ENCODE results near the gene MKLN1. TPM values are rescaled to one million over a fixed set of nuclear protein-coding genes. Genes with fewer than 3 reads are reported as not detected.

MKLN1 gene
- total RNA-seq, 1 donor from 2014 or later, result 61.7 TPM

DNA sequence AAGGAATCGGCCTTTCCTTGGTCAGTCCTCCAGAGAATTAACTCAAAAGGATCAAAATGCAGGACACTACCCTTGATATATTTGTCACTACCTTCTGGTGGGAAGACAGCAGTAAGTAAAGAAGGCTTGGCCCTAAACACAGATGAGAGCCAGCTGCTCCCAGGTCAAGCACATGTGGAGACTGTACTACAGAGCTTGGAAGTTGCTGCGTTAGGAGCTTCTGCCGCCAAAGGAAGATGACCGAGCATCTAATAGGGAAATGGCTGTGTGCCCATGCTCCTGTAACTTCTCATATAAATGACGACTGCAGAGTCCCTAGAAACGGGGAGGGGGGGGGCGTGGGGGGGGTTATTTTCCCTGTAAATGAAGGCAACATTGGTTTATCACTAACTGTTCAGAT lies 169.8 kb downstream of the MKLN1 start:
- Mint-ChIP-seq H3K36me3 (peaks cover 17% of the 10 kb centered on the region), H3K9me3 (no peaks in the 10 kb centered on the region), H3K4me1 (peaks cover under 1% of the 10 kb centered on the region), H3K27me3 (ENCODE audit: low read depth) (no peaks in the 10 kb centered on the region), H3K4me3 (no peak overlapping the region), H3K27ac (no peak overlapping the region)
- DNase-seq (ENCODE audit: low spot score in 2 of 2, unreplicated experiment in 2 of 2), result no peak
- TF ChIP-seq CTCF (IDR thresholded peaks at IDR 0.05; ENCODE audit: unreplicated experiment), result no peak

DNA sequence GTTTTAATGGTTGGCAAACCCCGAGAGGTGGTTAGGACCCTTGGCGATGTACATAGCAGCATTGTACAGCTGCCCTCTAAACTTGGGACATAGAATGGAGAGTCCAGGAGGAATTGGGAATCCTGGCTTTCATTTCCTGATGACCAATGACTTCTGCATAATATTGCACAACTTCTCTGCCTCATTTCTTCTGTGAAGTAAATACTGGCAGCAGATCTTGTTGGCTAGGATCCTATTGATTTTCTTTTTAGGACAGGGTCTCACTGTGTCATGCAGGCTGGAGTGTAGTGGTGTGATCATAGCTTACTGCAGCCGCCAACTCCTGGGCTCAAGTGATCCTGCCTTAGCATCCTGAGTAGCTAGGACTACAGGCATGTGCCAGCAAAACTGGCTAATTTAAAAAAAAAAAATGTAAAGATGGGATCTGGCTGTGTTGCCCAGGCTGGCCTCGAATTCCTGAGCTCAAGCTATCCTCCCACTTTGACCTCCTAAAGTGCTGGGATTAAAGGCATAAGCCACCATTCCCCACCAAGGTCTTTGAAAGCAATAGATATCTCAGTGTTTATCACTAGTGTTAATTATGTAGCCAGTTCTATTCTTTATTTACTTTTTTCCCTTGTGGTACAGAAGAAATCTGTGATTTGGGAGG lies 170.7 kb downstream of the MKLN1 start:
- no peak overlapping the region for H3K4me3 Mint-ChIP-seq
- H3K27ac Mint-ChIP-seq, result no peak overlapping the region
- H3K36me3 Mint-ChIP-seq, result peaks cover 14% of the 10 kb centered on the region
- H3K4me1 Mint-ChIP-seq, result peaks cover 10% of the 10 kb centered on the region
- H3K27me3 Mint-ChIP-seq (ENCODE audit: low read depth), result no peaks in the 10 kb centered on the region
- H3K9me3 Mint-ChIP-seq, result no peaks in the 10 kb centered on the region
- TF ChIP-seq CTCF (IDR thresholded peaks at IDR 0.05; ENCODE audit: unreplicated experiment), result no peak
- no peak for DNase-seq (ENCODE audit: low spot score in 2 of 2, unreplicated experiment in 2 of 2)

DNA sequence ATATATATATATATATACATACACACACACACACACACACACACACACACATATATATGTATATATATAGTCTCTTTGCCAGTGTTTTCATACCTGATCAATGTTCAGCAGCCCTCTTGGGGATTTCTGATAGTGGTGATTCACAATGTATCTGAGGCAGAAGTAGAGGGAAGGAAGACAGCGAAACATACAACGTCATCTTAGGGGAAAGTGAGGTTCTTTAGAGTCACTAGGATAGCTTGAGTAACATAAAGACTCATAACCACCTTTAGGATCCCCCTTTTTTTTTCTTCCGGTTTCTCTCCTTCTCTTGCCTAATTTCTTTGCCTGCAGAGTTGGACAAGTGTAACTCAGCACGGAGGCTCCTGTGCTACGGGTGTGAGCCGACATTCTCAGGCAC lies 172.1 kb downstream of the MKLN1 start:
- H3K27me3 Mint-ChIP-seq (ENCODE audit: low read depth), result no peaks in the 10 kb centered on the region
- peaks cover 15% of the 10 kb centered on the region for H3K36me3 Mint-ChIP-seq
- TF ChIP-seq CTCF (IDR thresholded peaks at IDR 0.05; ENCODE audit: unreplicated experiment), result no peak
- no peak overlapping the region for H3K27ac Mint-ChIP-seq
- peaks cover 13% of the 10 kb centered on the region for H3K4me1 Mint-ChIP-seq
- DNase-seq (ENCODE audit: low spot score in 2 of 2, unreplicated experiment in 2 of 2), result no peak
- H3K9me3 Mint-ChIP-seq, result no peaks in the 10 kb centered on the region
- H3K4me3 Mint-ChIP-seq, result no peak overlapping the region

DNA sequence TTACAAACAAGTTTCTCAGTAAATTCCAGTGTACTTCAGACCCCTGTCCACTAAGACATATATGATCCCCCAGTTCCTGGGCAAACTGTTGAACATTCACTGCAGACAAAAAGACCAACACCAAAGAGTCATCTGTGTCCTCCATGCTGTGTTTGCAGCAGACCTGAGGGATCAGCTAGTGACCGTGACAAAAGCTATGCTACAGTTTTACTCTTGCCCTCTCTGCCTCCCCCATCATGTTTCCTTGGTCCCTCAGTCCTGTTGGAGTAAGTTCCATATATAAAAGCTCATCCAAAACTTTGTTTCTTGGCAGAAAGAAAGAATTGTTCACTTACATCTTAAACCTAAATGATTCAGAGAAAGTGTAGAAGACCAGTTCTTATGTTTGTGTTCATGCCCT lies 172.7 kb downstream of the MKLN1 start:
- H3K27ac Mint-ChIP-seq, result peak overlapping the region; percentile 41
- H3K27me3 Mint-ChIP-seq (ENCODE audit: low read depth), result no peaks in the 10 kb centered on the region
- TF ChIP-seq CTCF (IDR thresholded peaks at IDR 0.05; ENCODE audit: unreplicated experiment), result no peak
- peaks cover 17% of the 10 kb centered on the region for H3K36me3 Mint-ChIP-seq
- H3K9me3 Mint-ChIP-seq, result no peaks in the 10 kb centered on the region
- no peak for DNase-seq (ENCODE audit: low spot score in 2 of 2, unreplicated experiment in 2 of 2)
- no peak overlapping the region for H3K4me3 Mint-ChIP-seq
- peaks cover 13% of the 10 kb centered on the region for H3K4me1 Mint-ChIP-seq

- peak overlapping the region; percentile 3 for H3K27ac Mint-ChIP-seq
- no peak for TF ChIP-seq CTCF (IDR thresholded peaks at IDR 0.05; ENCODE audit: unreplicated experiment)
These were observed 173.7 kb downstream of the MKLN1 start for GRCh38 chr7:131501422-131501821.

More at GRCh38 chr7:131501422-131501821, 173.7 kb downstream of the MKLN1 start:
- Mint-ChIP-seq H3K4me1 (peaks cover 13% of the 10 kb centered on the region), H3K36me3 (peaks cover 14% of the 10 kb centered on the region), H3K9me3 (no peaks in the 10 kb centered on the region), H3K4me3 (no peak overlapping the region), H3K27me3 (ENCODE audit: low read depth) (no peaks in the 10 kb centered on the region)
- DNase-seq (ENCODE audit: low spot score in 2 of 2, unreplicated experiment in 2 of 2), result no peak
